HG03175 (cell line): Measurements from ENCODE around the gene HPS1.

Experiments used
- ATAC-seq: cut with Tn5 transposase; IDR thresholded peaks from one replicate; pipeline ENCODE4 v1.9.1; 2021; ENCODE audit warnings: mild to moderate bottlenecking, moderate library complexity; ENCODE audit not compliant: unreplicated experiment

HPS1 gene

GRCh38 chr10:98415731-98416119 is 31.0 kb downstream of the HPS1 start:
- no peak for ATAC-seq

- ATAC-seq = no peak
Observed at GRCh38 chr10:98414932-98415730, 31.6 kb downstream of the HPS1 start, which contains the start of gene PYROXD2. TSS of gene PYROXD2 (minus strand) at chr10:98415182. CDS start at chr10:98415135, 47 bp downstream.

GRCh38 chr10:98414578-98414931 is 32.2 kb downstream of the HPS1 start:
- no peak for ATAC-seq

- no peak for ATAC-seq
Observed at GRCh38 chr10:98411768-98412167, 35.0 kb downstream of the HPS1 start.

- ATAC-seq = no peak
Observed at GRCh38 chr10:98411166-98411565, 35.6 kb downstream of the HPS1 start.

GRCh38 chr10:98410759-98411158 is 36.0 kb downstream of the HPS1 start:
- no peak for ATAC-seq

- no peak for ATAC-seq
Observed at GRCh38 chr10:98410135-98410743, 36.5 kb downstream of the HPS1 start.

- peak; percentile 48 for ATAC-seq
Observed at GRCh38 chr10:98408799-98409198, 37.9 kb downstream of the HPS1 start.

- no peak for ATAC-seq
Observed at GRCh38 chr10:98407744-98408241, 38.9 kb downstream of the HPS1 start.

GRCh38 chr10:98407017-98407743 is 39.6 kb downstream of the HPS1 start:
- ATAC-seq = no peak

- no peak for ATAC-seq
Observed at GRCh38 chr10:98405422-98405821, 41.3 kb downstream of the HPS1 start.

- no peak for ATAC-seq
Observed at GRCh38 chr10:98404571-98405359, 42.0 kb downstream of the HPS1 start.

GRCh38 chr10:98403812-98404504 is 42.8 kb downstream of the HPS1 start:
- ATAC-seq = no peak

- ATAC-seq = no peak
Observed at GRCh38 chr10:98402931-98403718, 43.6 kb downstream of the HPS1 start.

GRCh38 chr10:98402478-98402877 is 44.3 kb downstream of the HPS1 start:
- ATAC-seq = no peak

- no peak for ATAC-seq
Observed at GRCh38 chr10:98400482-98400881, 46.3 kb downstream of the HPS1 start.

GRCh38 chr10:98399784-98400183 is 47.0 kb downstream of the HPS1 start:
- ATAC-seq = no peak

GRCh38 chr10:98397089-98397600 is 49.6 kb downstream of the HPS1 start:
- ATAC-seq = no peak
